ENCODE results near the gene MAPT. TPM values are rescaled to one million over a fixed set of nuclear protein-coding genes. Genes with fewer than 3 reads are reported as not detected.
"Not testable (repeated sequence)": the region's sequence is repeated elsewhere in the genome, so short reads cannot be mapped to it uniquely, and the experiment has no call there.

MAPT gene
- total RNA-seq, 2 experiments from 2014 or later: 1.5 to 1.8 TPM

DNA sequence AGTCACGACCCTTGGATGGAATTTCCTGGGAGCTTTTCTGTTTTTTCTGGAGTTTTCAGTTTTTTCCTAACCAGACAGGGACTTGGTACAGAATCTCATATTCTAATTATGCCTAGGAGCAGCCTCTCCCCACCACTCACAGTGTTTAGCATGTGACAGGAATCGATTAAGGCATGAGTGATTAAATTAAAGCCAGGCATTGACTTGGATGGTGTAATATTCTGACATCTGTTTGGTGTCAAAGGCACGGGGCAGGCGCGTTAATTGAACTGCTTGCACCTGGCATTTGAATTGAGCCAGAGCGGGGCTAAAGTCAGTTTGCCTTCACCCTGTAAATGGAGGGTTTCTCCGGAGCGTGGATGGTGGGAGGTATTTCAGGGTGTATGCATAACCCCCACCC lies 11.9 kb downstream of the MAPT start:
- CTCF ChIA-PET: interaction anchor here (3.2 kb wide), 1 partner anchor 12 kb away, joined by 16 read pairs; the partner anchor contains the start of gene MAPT
- peaks cover 12% of the 10 kb centered on the region for H3K27me3 Mint-ChIP-seq

GRCh38 chr17:45906927-45907622 lies 12.7 kb downstream of the MAPT start:
- H3K27ac Mint-ChIP-seq: peak overlapping the region; percentile 2
- H3K27me3 Mint-ChIP-seq: peaks cover 11% of the 10 kb centered on the region
- DNase-seq: peak; percentile 84
- peaks cover 22% of the 10 kb centered on the region for H3K4me1 Mint-ChIP-seq (ENCODE audit: low read depth)
- H3K4me3 Mint-ChIP-seq: no peak overlapping the region
- intact Hi-C loops (cut with micrococcal nuclease): no loop called here
- ChIA-PET CTCF (interaction anchor here (0.6 to 3.2 kb wide), 4 partner anchors 13 to 244 kb away, joined by 3 to 16 read pairs (median 3); partner anchors contain the start of gene MAPT), POLR2A (interaction anchor here (0.8 kb wide), 1 partner anchor 10 kb away, joined by 3 read pairs; no protein-coding TSS in a partner anchor)
- no peaks in the 10 kb centered on the region for H3K36me3 Mint-ChIP-seq
- H3K9me3 Mint-ChIP-seq: peaks cover 3% of the 10 kb centered on the region

More for the DNA sequence above, 11.9 kb downstream of the MAPT start:
- POLR2A ChIA-PET: no interaction called here
- H3K36me3 Mint-ChIP-seq: no peaks in the 10 kb centered on the region
- no peak for DNase-seq
- H3K9me3 Mint-ChIP-seq: no peaks in the 10 kb centered on the region
- H3K27ac Mint-ChIP-seq: no peak overlapping the region
- intact Hi-C loops (cut with micrococcal nuclease): no loop called here
- peaks cover 22% of the 10 kb centered on the region for H3K4me1 Mint-ChIP-seq (ENCODE audit: low read depth)
- no peak overlapping the region for H3K4me3 Mint-ChIP-seq

DNA sequence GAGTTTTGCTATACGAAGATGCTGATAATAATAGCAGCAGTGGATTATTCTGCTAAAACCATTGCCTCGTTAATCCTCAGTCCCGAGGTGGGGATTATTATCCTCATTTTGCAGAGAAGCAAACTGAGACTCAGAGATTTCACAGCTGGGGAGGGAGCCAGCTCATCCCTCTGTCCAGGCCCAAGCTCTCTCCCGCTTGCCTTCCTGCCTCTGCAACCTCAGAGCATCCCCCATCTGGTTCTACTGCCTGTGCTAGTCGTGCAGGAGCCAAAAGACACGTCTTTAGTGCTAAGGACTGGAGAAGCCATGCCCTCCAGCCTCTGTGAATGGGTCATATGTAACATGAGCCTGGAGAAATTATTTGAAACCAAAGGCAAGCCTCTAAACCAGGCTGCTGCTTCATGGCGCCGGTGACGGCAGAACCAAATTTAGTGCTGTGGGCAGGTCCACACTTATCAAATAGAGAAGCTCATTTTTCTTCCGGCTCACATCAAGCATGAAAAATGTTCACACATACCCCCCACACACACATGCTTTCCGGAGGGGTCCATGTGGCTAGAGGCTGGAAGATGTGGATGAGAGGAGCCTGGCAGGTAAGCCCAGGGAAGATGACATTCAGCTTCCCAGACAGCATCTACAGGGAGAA lies 13.5 kb downstream of the MAPT start:
- DNase-seq: no peak
- H3K9me3 Mint-ChIP-seq: peaks cover 11% of the 10 kb centered on the region
- peaks cover 4% of the 10 kb centered on the region for H3K27me3 Mint-ChIP-seq
- ChIA-PET POLR2A (interaction anchor here (0.8 kb wide), 1 partner anchor 11 kb away, joined by 3 read pairs; no protein-coding TSS in a partner anchor), CTCF (interaction anchor here (0.7 to 3.2 kb wide), 5 partner anchors 13 to 41 kb away, joined by 3 to 16 read pairs (median 3); partner anchors contain the start of gene MAPT)
- H3K36me3 Mint-ChIP-seq: no peaks in the 10 kb centered on the region
- H3K27ac Mint-ChIP-seq: peak overlapping the region; percentile 64
- no peak overlapping the region for H3K4me3 Mint-ChIP-seq
- H3K4me1 Mint-ChIP-seq (ENCODE audit: low read depth): peaks cover 23% of the 10 kb centered on the region
- intact Hi-C loops (cut with micrococcal nuclease): loop anchor here (2.0 kb wide), 1 partner anchor 13 kb away; the partner anchor contains the start of gene MAPT

DNA sequence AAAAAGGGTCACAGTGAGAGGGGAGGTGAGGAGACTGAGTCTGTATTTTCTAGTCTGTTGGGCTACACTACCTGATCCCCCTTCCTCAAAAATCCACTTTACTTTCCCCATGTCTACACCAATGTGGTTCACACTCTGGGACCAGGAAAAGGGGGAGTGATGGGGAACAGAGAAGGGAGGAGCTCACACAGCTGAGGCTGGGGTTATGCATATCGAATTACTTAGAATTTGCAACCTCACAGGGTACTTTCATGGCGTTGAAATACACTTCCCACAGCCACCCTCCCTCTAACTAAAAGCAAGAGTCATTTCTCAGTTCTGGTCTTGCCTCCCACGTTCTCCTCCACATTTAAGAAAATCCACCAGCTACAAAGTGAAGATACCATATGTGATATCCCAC lies 14.1 kb downstream of the MAPT start:
- ChIA-PET CTCF (interaction anchor here (0.7 to 3.2 kb wide), 3 partner anchors 12 to 41 kb away, joined by 3 to 16 read pairs (median 8); partner anchors contain the start of gene MAPT), POLR2A (no interaction called here)
- Mint-ChIP-seq H3K9me3 (peaks cover 16% of the 10 kb centered on the region), H3K36me3 (peaks cover 5% of the 10 kb centered on the region), H3K27me3 (peaks cover 5% of the 10 kb centered on the region), H3K4me1 (ENCODE audit: low read depth) (peaks cover 26% of the 10 kb centered on the region), H3K4me3 (no peak overlapping the region), H3K27ac (peak overlapping the region; percentile 64)
- intact Hi-C loops (cut with micrococcal nuclease): loop anchor here (2.0 kb wide), 1 partner anchor 14 kb away; the partner anchor contains the start of gene MAPT
- DNase-seq: peak; percentile 40

DNA sequence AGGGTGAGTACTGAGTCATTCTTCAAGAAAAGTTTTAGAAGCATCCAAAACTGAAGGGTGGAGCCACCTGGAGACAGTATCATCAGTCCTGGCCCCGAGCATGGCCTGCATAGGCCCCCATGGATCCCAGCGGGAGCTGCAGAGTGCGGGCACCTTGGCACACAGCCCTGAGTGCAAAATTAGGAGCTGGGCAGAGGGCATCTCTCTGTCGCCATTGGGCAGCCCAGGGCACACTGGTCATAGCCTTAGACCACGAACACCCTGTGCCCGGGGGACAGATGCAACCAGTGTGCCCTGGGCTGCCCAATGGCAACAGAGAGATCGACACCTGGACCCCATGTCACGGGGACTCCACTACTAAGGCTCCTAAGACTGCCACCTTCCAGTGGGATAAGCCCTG lies 14.6 kb downstream of the MAPT start:
- Mint-ChIP-seq H3K4me1 (ENCODE audit: low read depth) (peaks cover 26% of the 10 kb centered on the region), H3K27ac (no peak overlapping the region), H3K9me3 (peaks cover 16% of the 10 kb centered on the region), H3K4me3 (no peak overlapping the region), H3K36me3 (peaks cover 5% of the 10 kb centered on the region), H3K27me3 (peaks cover 5% of the 10 kb centered on the region)
- POLR2A ChIA-PET: no interaction called here
- no peak for DNase-seq
- intact Hi-C loops (cut with micrococcal nuclease): loop anchor here (2.0 kb wide), 1 partner anchor 14 kb away; the partner anchor contains the start of gene MAPT
- CTCF ChIA-PET: interaction anchor here (1.4 to 3.2 kb wide), 2 partner anchors 12 to 15 kb away, joined by 3 to 16 read pairs; partner anchors contain the start of gene MAPT

- peaks cover 5% of the 10 kb centered on the region for H3K36me3 Mint-ChIP-seq
- ChIA-PET POLR2A (interaction anchor here (0.6 kb wide), 1 partner anchor 13 kb away, joined by 4 read pairs; no protein-coding TSS in a partner anchor), CTCF (no interaction called here)
- peaks cover 26% of the 10 kb centered on the region for H3K4me1 Mint-ChIP-seq (ENCODE audit: low read depth)
- no peak overlapping the region for H3K4me3 Mint-ChIP-seq
- no peak overlapping the region for H3K27ac Mint-ChIP-seq
- no peak for DNase-seq
- H3K9me3 Mint-ChIP-seq: peaks cover 16% of the 10 kb centered on the region
- peaks cover 5% of the 10 kb centered on the region for H3K27me3 Mint-ChIP-seq
- intact Hi-C loops (cut with micrococcal nuclease): no loop called here
Observed at GRCh38 chr17:45910667-45911066, 16.3 kb downstream of the MAPT start.

GRCh38 chr17:45912319-45912718 lies 18.0 kb downstream of the MAPT start:
- Mint-ChIP-seq H3K4me1 (ENCODE audit: low read depth) (peaks cover 19% of the 10 kb centered on the region), H3K9me3 (peaks cover 16% of the 10 kb centered on the region), H3K27me3 (peaks cover 4% of the 10 kb centered on the region), H3K36me3 (peaks cover 5% of the 10 kb centered on the region), H3K4me3 (no peak overlapping the region), H3K27ac (no peak overlapping the region)
- intact Hi-C loops (cut with micrococcal nuclease): no loop called here
- ChIA-PET CTCF (interaction anchor here (0.8 to 1.0 kb wide), 2 partner anchors 11 to 18 kb away, joined by 3 read pairs; partner anchors contain the start of gene MAPT), POLR2A (no interaction called here)
- no peak for DNase-seq

GRCh38 chr17:45913030-45913429 lies 18.7 kb downstream of the MAPT start:
- H3K4me3 Mint-ChIP-seq; H3K27me3 Mint-ChIP-seq; intact Hi-C loops (cut with micrococcal nuclease); DNase-seq; H3K27ac Mint-ChIP-seq; H3K36me3 Mint-ChIP-seq: not testable (repeated sequence)
- ChIA-PET POLR2A (interaction anchor here (0.7 kb wide), 1 partner anchor 29 kb away, joined by 3 read pairs; no protein-coding TSS in a partner anchor), CTCF (interaction anchor here (0.8 to 1.6 kb wide), 3 partner anchors 10 to 19 kb away, joined by 3 to 5 read pairs (median 3); partner anchors contain the start of gene MAPT)
- Mint-ChIP-seq H3K4me1 (ENCODE audit: low read depth) (peaks cover 11% of the 10 kb centered on the region), H3K9me3 (peaks cover 16% of the 10 kb centered on the region)

DNA sequence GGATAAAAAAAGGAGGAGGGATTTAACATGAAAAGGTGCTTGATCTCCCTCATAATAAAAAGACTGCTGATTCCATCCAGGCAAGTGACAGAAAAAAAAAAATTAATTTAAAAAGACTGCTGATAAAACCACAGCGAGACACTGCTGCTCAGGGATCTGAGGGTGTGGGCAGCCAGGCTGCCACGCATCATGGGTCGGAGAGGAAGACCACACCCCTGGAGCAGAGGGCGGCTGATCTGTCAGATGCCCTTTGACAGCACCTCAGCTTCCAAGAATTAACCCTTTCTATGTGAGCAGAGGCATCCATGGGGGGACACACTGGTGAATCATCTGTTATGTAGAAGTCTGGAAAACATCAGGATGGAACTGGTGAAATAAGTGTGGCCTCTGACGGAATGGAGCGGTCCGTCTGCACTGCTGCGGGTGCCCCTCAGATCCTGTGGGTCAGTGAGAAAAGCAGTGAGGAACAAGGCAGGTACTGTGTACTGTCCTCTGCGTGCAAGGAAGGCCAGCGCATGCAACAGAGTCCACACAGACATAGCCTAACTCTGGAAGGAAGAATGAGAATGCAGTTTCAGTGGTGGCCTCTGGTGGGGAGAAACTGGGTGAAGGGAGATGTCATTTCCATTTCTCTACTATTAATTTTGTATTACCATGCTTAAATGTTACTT lies 19.8 kb downstream of the MAPT start:
- Mint-ChIP-seq H3K4me3 (no peak overlapping the region), H3K27me3 (peaks cover 8% of the 10 kb centered on the region), H3K9me3 (peaks cover 16% of the 10 kb centered on the region), H3K4me1 (ENCODE audit: low read depth) (peaks cover 4% of the 10 kb centered on the region), H3K36me3 (peaks cover 5% of the 10 kb centered on the region), H3K27ac (no peak overlapping the region)
- ChIA-PET CTCF (interaction anchor here (0.7 to 1.6 kb wide), 2 partner anchors 20 to 35 kb away, joined by 3 to 5 read pairs; partner anchors contain the start of gene MAPT), POLR2A (no interaction called here)
- intact Hi-C loops (cut with micrococcal nuclease): no loop called here
- DNase-seq: no peak

GRCh38 chr17:45915263-45915662 lies 20.9 kb downstream of the MAPT start:
- intact Hi-C loops (cut with micrococcal nuclease): no loop called here
- no peak overlapping the region for H3K4me3 Mint-ChIP-seq
- POLR2A ChIA-PET: no interaction called here
- H3K36me3 Mint-ChIP-seq: peaks cover 5% of the 10 kb centered on the region
- H3K9me3 Mint-ChIP-seq: peaks cover 16% of the 10 kb centered on the region
- no peak overlapping the region for H3K27ac Mint-ChIP-seq
- peaks cover 4% of the 10 kb centered on the region for H3K4me1 Mint-ChIP-seq (ENCODE audit: low read depth)
- DNase-seq: no peak
- CTCF ChIA-PET: interaction anchor here (0.7 kb wide), 1 partner anchor 34 kb away, joined by 3 read pairs; no protein-coding TSS in a partner anchor
- peaks cover 8% of the 10 kb centered on the region for H3K27me3 Mint-ChIP-seq

DNA sequence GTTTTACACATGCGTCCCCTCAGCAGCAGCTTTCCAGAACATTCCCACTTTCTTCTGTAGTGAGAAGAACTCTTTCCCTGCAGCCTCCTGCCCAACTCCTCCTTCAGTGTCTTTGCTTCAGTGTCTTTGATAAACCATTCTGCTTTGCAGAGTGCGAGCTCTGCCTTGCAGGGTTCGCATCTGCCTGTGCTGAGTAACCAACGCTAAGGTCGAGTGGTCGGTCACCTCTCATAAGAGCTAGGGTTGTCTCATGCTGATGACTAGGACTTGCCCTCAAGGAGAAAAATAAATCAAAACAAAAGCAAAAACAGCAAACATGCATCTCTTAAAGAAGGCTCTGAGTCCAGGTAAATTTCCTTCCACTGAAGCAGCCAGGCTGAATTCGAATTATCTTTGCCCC lies 22.7 kb downstream of the MAPT start:
- ChIA-PET POLR2A (no interaction called here), CTCF (no interaction called here)
- Mint-ChIP-seq H3K4me3 (no peak overlapping the region), H3K36me3 (peaks cover 5% of the 10 kb centered on the region), H3K27ac (no peak overlapping the region), H3K4me1 (ENCODE audit: low read depth) (peaks cover 4% of the 10 kb centered on the region), H3K9me3 (peaks cover 13% of the 10 kb centered on the region), H3K27me3 (peaks cover 6% of the 10 kb centered on the region)
- DNase-seq: no peak
- intact Hi-C loops (cut with micrococcal nuclease): no loop called here

Data from activated CD4-positive, alpha-beta memory T cell treated with anti-CD3 and anti-CD28 coated beads for 36 hours (primary cell).